NB4 (cell line): ENCODE measurements around the gene ID1.

ENCODE experiments used
- CTCF ChIP-seq: IDR thresholded peaks from one replicate; pipeline ENCODE4 v1.5.1; 2012; ENCODE audit warnings: low read depth, low read length
- MAX ChIP-seq: IDR thresholded peaks from 2 replicates; pipeline ENCODE4 v1.6.1; 2011; ENCODE audit warnings: low read depth, low read length
- MYC ChIP-seq: IDR thresholded peaks from 2 replicates; pipeline ENCODE4 v1.6.1; 2011; ENCODE audit warnings: low read depth, low read length
- POLR2A ChIP-seq: IDR thresholded peaks from 2 replicates; pipeline ENCODE4 v1.6.1; 2011; ENCODE audit warnings: mild to moderate bottlenecking; ENCODE audit not compliant: insufficient read length; ENCODE audit errors: extremely low read depth

- TF ChIP-seq POLR2A (no peak), CTCF (no peak), MYC (peak; percentile 49; the same call in 1 of the 2 replicates), MAX (peak; percentile 52)
Measured at GRCh38 chr20:31617432-31618104, 12.5 kb downstream of the ID1 start.
